CD1c-positive myeloid dendritic cell (primary cell): ENCODE measurements around the gene DNAJB7.
A peak's percentile ranks its signal among the peaks of the same experiment; 100 is the strongest.
"Not testable (repeated sequence)": the region's sequence is repeated elsewhere in the genome, so short reads cannot be mapped to it uniquely, and the experiment has no call there.

Source experiments
- DNase-seq: peaks from one replicate; pipeline ENCODE4 v3.0.0-alpha.2; 2016; ENCODE audit errors: extremely low spot score

DNAJB7 gene

DNA sequence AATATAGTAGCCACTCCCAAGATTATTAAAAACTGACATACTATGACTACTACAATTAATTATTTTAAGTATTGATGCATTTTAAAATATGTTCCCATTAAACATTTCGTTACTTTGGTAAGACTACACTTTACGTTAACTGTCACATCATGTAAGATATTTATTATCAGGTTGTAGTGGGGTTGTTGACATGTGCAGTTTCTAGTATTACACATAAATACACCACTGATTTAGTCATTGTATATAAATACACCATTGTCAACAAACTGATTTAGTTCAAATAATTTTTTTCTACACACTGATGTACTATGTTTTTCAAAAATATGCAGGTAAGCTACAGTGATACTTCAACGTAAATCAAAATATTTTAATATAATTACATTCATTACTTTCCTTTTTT is 17.0 kb downstream of the DNAJB7 start:
- no peak for DNase-seq

DNA sequence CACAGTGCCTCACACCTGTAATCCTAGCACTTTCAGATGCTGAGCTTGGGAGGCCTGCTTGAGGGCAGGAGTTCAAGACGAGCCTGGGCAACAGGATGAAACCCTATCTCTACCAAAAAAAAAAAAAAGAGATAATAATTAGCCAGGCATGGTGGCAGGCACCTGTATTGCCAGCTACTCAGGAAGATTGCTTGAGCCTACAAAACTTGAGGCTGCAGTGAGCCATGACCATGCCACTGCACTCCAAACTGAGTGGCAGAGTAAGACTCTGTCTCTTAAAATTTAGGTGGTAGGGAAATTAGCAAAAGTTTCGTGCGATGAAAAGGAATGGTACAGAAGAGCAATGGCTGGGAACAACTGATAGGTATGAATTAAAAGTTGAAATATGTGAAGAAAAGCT is 23.4 kb downstream of the DNAJB7 start:
- no peak for DNase-seq

DNA sequence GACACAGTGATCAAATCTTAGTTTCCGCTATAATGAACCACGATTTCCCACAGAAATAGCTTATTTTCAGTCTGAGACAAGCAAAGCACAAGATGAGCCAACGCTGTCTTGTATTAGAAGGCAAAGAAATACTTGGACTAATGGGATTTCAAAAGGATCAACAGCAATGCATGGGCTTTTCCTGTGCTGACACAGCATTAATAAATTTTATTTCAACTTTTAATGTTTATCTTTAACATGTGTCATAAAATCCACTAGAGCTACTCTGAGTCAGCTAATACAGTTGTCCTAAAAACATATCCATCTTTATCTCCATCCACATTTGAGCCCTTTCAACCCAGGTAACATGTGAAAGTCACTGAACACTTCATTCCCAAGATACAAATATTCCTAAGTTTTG is 27.3 kb downstream of the DNAJB7 start:
- no peak for DNase-seq

DNA sequence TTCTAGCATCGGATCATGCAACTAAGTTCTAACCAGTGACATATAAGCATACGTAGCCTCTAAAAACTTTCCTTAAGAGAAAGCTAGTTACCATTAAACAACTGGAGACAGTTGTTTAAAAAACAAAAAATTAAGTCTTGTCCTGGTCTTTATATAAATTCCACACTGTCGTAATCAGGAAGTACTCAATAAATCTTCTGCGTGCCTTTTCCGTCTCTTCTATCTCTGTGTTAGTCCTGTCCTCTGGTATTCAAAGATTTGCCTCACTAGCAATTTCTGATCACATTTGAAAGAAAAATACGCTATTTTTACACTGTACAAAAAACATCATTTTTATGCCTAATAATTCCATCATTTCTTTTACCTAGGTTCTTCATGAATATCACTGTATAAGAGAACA is 32.8 kb downstream of the DNAJB7 start:
- DNase-seq = no peak

DNA sequence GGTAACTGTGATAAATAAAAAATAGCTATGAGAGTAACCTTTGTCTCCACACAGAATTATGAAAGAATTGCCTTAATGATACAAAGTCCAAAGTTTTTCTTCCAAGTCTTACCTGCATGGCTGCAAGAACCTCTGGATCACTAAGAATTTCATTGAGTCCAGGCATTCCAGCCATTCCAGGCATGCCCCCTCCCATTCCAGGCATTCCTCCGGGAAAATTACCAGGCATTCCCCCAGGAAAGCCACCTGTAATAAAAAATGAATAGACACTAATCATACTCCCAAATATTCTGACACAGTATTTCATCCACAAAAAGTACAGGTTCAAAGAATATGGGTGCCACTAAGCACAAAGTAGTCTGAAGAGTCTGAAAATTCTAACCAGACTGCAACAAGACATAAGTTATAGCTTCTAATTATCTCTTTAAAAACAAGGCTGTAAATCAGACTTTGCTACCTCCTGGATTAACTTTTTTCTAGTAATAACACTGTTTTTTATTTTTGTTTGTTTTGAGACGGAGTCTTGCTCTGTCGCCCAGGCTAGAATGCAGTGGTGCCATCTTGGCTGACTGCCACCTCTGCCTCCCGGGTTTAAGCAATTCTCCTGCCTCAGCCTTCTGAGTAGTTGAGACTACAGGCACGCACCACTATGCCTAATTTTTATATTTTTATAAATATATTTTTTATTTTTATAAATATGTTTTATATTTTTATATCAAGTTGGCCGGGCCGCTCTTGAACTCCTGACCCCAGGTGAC is 34.8 kb downstream of the DNAJB7 start:
- no peak for DNase-seq

DNA sequence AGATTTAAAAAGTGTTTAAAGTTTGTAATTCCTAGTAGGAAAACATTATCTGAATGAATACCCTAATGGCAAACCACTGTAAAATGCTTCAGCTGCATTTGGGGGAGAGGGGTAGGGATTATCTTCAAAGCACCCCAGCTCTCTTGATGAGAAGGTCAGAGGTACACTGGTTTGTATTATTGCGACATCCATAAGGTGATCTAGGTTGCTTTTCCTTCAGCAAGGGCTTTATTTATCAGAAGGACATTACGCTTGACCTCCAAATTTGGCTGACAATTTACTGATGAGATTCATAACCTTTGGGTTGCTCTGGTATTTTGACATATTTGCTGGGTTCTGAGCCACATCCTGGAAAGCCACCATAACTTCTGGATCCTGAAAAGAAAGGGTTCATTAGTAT is 35.6 kb downstream of the DNAJB7 start:
- not testable (repeated sequence) for DNase-seq

DNA sequence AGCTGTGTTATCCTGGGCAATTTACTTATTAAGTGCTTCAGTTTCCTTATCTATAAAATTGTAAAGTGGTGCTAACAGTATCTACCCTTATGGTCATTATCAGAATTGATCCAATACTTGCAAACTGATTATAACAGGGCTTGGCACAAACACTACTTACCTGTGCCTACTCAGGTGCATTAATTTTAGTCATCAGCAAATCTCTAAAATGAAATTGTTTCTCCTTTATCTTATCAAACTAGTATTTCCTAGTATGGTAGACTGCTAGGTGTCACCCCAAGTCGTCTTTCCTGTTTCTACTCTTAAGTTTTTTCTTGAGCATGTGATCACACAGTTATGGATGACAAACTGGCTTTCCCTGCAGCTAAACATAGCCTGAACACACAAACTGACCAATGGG is 38.5 kb downstream of the DNAJB7 start:
- DNase-seq = no peak

DNA sequence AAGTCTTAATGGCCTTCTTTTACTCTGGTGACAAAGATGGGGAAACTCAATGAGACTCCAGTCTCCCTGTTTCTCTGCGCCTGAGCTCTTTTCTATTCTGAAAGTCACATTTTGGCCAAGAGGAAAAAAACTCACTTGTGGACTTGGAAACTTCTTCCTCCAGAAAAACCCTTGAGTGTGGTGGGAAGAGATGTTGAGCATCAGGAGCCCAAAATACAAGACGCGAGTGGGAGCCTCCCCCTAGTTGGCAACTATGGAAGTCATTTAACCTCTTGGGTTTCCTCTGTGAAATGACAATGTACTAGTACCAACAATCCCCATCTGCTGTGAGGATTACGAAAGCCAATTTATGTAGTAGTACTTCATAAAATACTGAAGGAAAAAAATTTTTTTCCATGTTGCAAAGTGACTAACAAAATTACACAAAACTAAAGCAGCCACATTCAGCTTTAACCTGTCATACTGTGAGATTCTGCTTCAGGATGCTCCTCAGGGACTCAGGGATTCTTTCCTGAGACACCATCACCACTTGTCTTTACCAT is 42.2 kb downstream of the DNAJB7 start:
- peak; percentile 16 for DNase-seq

DNA sequence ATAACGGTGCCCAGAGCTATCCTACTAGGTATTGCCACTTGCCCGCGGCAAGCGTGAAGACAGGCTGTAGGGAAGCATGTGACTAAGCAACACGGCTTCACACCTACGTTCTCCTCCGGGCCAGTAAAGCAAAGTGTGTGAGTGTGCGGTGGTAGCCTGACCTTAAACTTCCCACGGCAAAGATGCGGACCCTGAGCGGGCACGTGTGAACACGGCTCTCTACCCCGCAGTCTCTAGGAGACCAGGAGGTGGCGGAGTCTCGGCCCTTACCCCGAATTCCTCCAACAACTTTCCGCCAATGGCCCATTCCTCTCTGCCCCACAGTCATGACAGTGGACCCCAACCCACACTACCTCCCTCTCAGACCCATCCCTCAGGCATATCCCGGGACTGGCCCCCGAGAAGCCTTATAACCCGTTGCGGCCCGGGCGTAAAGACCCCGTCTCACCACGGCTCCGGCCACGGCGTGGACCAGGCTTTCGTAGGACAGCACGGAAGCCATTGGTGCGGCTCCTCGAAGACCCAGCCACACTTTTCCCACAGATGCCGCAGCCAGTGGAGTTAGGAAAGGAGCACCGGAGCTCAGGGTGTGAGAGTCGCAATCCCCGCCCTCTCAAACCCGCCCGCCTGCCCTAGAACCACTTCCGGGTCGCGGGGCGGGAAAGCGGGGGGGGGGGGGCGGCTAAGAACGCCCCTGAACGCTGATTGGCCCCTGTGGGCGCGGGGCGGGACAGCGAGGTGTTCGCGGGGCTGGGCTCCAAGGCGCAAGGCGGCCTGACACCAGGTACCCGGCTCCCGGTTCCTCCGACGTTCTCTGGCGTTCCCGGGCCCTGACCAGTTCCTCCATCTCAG is 42.9 kb downstream of the DNAJB7 start, which contains the start of gene SLC25A17:
SLC25A17 (minus strand) TSS at position 600 of the 852 bp plus-strand sequence; CDS start at position 502, 98 bp downstream.
- peak; percentile 92 for DNase-seq

DNA sequence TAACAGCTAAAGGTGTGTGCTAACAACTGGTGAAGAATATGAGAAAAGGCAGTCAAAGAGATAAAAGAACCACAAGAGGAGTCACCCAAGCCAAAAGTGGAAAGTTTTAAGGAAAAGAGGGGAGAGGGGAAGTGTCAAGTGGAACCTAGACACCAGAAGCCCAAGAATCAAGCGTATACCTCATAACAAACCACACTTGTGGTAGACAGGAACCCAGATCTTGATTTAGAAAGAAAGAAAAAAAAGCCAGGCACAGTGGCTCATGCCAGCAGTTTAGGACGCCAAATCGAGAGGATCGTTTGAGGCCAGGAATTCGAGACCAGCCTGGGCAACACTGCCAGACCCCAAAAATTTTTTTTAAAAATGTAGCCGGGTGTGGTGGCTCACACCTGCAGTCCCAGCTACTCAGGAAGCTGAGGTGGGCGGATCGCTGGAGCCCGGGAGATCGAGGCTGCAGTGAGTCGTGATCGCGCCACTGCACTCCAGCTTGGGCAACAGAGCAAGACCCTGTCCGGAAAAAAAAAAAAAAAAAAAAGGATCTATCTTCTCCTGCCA is 43.6 kb downstream of the DNAJB7 start:
- DNase-seq = peak; percentile 41

DNA sequence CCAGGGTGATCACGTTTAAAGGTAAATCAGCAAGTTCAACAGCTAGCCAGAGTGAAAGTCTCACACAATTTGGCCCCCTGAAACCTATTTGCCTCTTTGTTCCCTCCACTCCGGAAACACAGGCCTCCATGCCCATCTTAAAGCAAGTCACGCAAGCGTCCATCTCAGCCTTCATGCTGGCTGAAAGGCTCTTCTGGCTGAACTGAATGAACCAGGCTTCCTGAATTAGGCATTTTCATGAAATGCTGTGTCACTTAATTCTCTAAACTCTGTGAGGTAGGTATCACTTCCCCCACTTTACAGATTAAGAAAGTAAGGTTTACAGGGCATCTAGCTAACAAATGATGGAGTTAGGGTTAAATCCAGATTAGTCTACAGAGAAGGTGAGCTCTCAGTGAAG is 44.2 kb downstream of the DNAJB7 start:
- peak; percentile 38 for DNase-seq

DNA sequence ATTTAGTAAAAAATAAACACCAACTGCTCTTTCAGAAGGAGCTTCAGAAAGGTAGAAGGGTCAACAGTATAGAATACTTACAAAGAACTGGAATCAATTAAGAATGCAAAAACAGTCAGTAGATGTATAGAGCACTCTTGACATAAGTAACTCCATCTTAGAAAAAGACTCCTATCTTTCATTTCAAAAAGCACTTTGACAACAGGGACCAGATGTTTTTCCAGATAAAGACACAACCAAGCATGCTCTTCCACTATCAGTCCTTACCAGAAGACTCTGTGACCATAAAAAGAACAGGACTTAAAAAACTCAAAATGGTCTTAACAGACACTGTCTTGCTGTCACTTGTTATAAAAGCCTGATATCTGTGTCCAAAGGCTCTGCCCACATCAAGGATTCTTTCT is 48.0 kb downstream of the DNAJB7 start:
- DNase-seq = no peak
